SK-N-SH treated with all-trans-retinoic acid at 6 μM for 48 hours (cell line): Measurements from ENCODE around the gene RAPGEF5.

Source experiments
- ARNTL ChIP-seq: fragments of 450-650 bp; formaldehyde crosslinking; IDR thresholded peaks from 2 replicates; pipeline ENCODE4 v1.5.0; 2020; ENCODE audit warnings: low read depth, mild to moderate bottlenecking, moderate library complexity, borderline replicate concordance
- CSDC2 ChIP-seq: fragments of 250-450 bp; sonication (Bioruptor Pico); IDR thresholded peaks from 2 replicates; pipeline ENCODE4 v1.5.0; 2020; ENCODE audit warnings: mild to moderate bottlenecking, moderate library complexity
- CSRNP3 ChIP-seq: fragments of 250-450 bp; sonication (Bioruptor Pico); IDR thresholded peaks from 2 replicates; pipeline ENCODE4 v1.5.1; 2021; ENCODE audit warnings: mild to moderate bottlenecking, moderate library complexity
- ESRRG ChIP-seq: fragments of 250-450 bp; sonication (Bioruptor Pico); IDR thresholded peaks from 2 replicates; pipeline ENCODE4 v1.6.1; 2021; ENCODE audit warnings: mild to moderate bottlenecking
- PATZ1 ChIP-seq: fragments of 250-450 bp; sonication (Bioruptor Pico); IDR thresholded peaks from 2 replicates; pipeline ENCODE4 v1.8.0; 2020; ENCODE audit warnings: mild to moderate bottlenecking, moderate library complexity, borderline replicate concordance
- POU6F1 ChIP-seq: fragments of 250-450 bp; sonication (Bioruptor Pico); IDR thresholded peaks from 2 replicates; pipeline ENCODE4 v1.8.0; 2021; ENCODE audit warnings: low read depth, mild to moderate bottlenecking, moderate library complexity, borderline replicate concordance
- ZC3H10 ChIP-seq: fragments of 250-450 bp; sonication (Bioruptor Pico); IDR thresholded peaks from 2 replicates; pipeline ENCODE4 v1.5.1; 2021; ENCODE audit warnings: mild to moderate bottlenecking, moderate library complexity
- ZNF565 ChIP-seq: fragments of 450-650 bp; formaldehyde crosslinking; conservative IDR thresholded peaks from 2 replicates; pipeline ENCODE4 v1.5.0; 2020; ENCODE audit warnings: low read depth, mild to moderate bottlenecking, moderate library complexity
- ZNF8 ChIP-seq: fragments of 450-650 bp; formaldehyde crosslinking; IDR thresholded peaks from 2 replicates; pipeline ENCODE4 v1.5.0; 2020; ENCODE audit warnings: mild to moderate bottlenecking, moderate library complexity

- no peak for TF ChIP-seq PATZ1
- TF ChIP-seq ESRRG (CRISPR knock-in tag) = no peak
- TF ChIP-seq ZNF565 (CRISPR knock-in tag) = no peak
- no peak for TF ChIP-seq ARNTL (CRISPR knock-in tag)
- no peak for TF ChIP-seq ZNF8 (CRISPR knock-in tag)
- TF ChIP-seq ZC3H10 (CRISPR knock-in tag) = no peak
- TF ChIP-seq POU6F1 = no peak
- TF ChIP-seq CSRNP3 (CRISPR knock-in tag) = no peak
- TF ChIP-seq CSDC2 (CRISPR knock-in tag) = no peak
Measured at GRCh38 chr7:22323714-22324113, 33.2 kb downstream of the RAPGEF5 start.
